Right ventricle myocardium superior (tissue), 1 donor: ENCODE data around the gene DGKI. TPM values are rescaled to one million over a fixed set of nuclear protein-coding genes. Genes with fewer than 3 reads are reported as not detected.

Experiments used
- ATAC-seq: fragments of 200-7000 bp; cut with Tn5 transposase; one replicate; pipeline ENCODE4 v1.9.1; 2020; ENCODE audit warnings: mild to moderate bottlenecking; ENCODE audit not compliant: poor library complexity
- DNase-seq: peaks from one replicate; pipeline ENCODE4 v3.0.0-alpha.2; 2020
- intact Hi-C: fragments of 100-400 bp; cut with DNase I; formaldehyde crosslinking; loops from one replicate; pipeline ENCODE4 v1.11.2; 2022
- total RNA-seq: library from RNA; stranded (reverse); fragmentation: NEBNext Ultra II Directional; extraction: Animal tissue kit (Norgen Biotek cat#: 25700); gene quantifications from one replicate; pipeline ENCODE4 v1.2.1, GENCODE V29; 2021
- donor health status: DM: no; HTN: yes; CAD: no; lungs with severe emphysema.

DGKI gene
- total RNA-seq, 1 donor from 2014 or later, result 1.4 TPM

- DNase-seq (no peak), ATAC-seq (no peak)
- intact Hi-C loops, result no loop called here
These were observed 198.7 kb downstream of the DGKI start for GRCh38 chr7:137647905-137648565.

- no peak for ATAC-seq
- DNase-seq, result no peak
- intact Hi-C loops, result no loop called here
These were observed 204.3 kb downstream of the DGKI start for GRCh38 chr7:137642472-137642871.

DNA sequence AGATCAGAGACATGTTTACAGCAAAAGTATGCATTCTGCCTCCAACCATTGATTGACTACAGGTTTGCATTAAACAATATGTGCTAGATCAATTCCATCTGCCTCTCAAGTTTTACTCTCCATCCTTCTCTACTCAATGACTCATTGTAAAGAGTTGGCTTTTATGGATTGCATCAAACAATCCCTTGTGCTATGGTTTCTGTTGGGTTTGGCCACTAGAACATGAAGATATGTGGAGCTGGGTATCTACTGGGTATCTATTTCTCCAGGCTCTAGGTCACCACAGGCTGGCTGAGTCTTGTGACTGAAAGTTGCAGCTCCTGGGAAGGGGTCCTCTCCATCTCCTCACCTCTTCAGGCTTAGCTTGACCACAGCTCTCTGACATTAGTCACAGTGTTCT, 204.7 kb downstream of the DGKI start:
- ATAC-seq, result no peak
- DNase-seq, result no peak
- intact Hi-C loops, result no loop called here

- ATAC-seq, result no peak
- intact Hi-C loops, result no loop called here
These were observed 210.4 kb downstream of the DGKI start for GRCh38 chr7:137636376-137636775.

GRCh38 chr7:137635874-137636273, 210.9 kb downstream of the DGKI start:
- no peak for DNase-seq
- intact Hi-C loops, result no loop called here
- ATAC-seq, result no peak

More at GRCh38 chr7:137636376-137636775, 210.4 kb downstream of the DGKI start:
- DNase-seq, result no peak

DNA sequence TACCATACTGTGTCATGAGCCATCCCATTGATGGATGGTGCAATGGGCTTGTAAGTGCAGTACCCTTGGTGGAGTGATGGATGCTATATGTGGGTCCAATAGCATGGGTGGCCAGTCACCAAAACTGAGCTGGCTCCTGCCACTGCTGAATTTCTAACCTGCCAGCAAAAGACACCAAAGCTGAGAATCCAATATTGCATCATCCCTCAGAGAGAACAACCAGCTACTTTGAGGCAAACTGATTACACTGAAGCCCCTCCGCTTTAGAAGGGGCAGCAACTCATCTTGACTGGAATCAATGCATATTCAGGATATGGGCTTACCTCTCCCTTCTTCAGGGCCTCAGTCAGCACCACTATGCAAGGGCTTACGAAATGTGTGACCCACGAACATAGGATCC, 211.6 kb downstream of the DGKI start:
- DNase-seq, result no peak
- intact Hi-C loops, result no loop called here
- no peak for ATAC-seq

DNA sequence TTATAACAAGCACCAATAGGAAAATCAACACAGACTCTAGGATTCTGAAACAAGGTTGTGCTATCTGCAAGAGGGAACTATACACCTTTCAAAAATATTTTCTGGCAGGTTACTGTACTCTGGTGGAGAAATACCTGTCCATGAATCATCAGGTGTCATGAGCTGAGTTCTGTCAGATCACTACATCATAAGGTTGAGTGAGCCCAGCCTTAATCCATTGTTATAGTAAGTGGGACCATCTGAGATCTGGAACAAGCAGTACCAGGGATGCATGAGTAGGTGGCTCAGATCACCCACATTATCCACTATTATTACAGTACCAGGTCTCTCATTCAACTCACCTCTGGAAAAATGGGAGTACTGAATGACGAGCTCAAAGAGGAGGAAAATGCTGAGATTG, 212.4 kb downstream of the DGKI start:
- ATAC-seq (no peak), DNase-seq (no peak)
- intact Hi-C loops, result no loop called here

- DNase-seq (no peak), ATAC-seq (no peak)
- intact Hi-C loops, result no loop called here
These were observed 213.6 kb downstream of the DGKI start for GRCh38 chr7:137633133-137633532.

GRCh38 chr7:137628216-137628615, 218.6 kb downstream of the DGKI start:
- ATAC-seq (no peak), DNase-seq (no peak)
- intact Hi-C loops, result no loop called here

DNA sequence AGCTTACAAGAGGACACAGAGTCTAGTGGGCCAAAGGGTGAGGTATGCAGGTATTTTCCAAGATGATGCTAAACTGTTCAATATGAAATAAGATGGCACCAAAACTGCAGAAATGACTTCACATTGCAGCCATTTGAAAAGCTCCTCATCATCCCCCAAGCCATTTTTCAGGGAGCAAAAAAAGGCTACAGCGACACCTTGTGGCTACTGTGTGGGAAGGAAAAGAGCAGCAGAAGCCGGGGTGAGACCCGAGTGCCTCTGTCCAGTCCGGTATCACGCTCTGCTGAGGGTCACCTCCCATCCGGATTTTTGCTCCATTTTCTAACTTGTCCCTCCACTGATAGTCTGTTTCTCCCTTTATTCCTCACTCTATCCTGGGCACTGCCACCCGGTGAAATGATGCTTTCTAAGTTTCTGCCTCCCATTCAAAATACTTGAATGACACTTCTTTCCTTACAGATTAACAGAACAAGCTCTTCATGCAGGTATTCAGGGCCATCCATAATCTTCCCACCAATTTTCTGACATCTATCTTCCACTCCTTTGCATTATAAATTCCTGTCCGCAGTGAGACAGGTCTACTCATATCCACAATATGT, 220.2 kb downstream of the DGKI start:
- intact Hi-C loops, result no loop called here
- DNase-seq (no peak), ATAC-seq (peak; percentile 39)

- intact Hi-C loops, result no loop called here
- DNase-seq, result no peak
- no peak for ATAC-seq
These were observed 221.6 kb downstream of the DGKI start for GRCh38 chr7:137625197-137625596.

GRCh38 chr7:137619181-137619580, 227.6 kb downstream of the DGKI start:
- ATAC-seq (no peak), DNase-seq (no peak)
- intact Hi-C loops, result no loop called here

DNA sequence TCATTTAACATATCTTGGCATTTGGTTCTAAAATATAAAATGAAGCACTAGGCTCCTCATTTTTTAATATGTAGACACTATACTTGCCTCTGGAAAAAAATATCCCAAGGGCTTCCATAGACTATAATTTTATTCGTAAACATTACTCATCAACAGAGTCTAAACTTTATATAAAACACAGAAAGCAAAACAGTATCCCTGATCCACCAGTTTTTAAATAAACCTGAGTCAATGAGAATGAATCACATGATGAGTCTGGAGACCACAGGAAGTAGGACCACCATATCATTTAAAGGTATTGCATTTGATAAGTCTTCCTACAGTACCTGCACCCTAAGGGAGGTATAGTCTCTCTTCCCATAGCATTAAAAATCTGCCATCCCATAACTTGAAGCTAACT, 228.0 kb downstream of the DGKI start:
- no peak for ATAC-seq
- intact Hi-C loops, result no loop called here

DNA sequence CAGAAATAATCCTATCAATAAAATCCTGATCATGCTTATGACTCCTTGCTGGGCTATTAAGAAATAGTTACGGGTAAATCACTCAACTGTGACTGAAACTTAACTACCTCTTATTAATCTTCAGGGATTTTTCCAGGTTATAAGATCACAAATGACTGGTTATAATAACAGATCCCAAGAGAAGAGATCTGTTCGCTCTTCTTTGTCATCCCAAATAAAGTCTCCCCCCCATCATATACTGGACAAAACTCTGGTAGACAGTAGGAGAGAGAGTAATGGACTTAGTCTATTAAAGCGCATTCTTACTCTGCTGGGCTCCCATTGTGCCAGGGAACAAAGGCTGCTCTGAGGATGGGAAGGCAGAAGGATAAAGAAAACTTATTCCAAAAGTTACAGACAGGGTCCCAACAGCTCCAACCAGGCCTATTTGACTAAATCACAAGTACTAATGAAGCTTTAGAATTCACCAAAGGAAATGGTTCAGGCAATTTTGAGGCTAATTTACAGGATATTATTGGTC, 233.7 kb downstream of the DGKI start:
- no peak for ATAC-seq
- intact Hi-C loops, result no loop called here
- DNase-seq, result no peak

More for the DNA sequence above, 228.0 kb downstream of the DGKI start:
- no peak for DNase-seq

GRCh38 chr7:137611606-137612005, 235.2 kb downstream of the DGKI start:
- DNase-seq, result no peak
- intact Hi-C loops, result no loop called here
- ATAC-seq, result no peak

DNA sequence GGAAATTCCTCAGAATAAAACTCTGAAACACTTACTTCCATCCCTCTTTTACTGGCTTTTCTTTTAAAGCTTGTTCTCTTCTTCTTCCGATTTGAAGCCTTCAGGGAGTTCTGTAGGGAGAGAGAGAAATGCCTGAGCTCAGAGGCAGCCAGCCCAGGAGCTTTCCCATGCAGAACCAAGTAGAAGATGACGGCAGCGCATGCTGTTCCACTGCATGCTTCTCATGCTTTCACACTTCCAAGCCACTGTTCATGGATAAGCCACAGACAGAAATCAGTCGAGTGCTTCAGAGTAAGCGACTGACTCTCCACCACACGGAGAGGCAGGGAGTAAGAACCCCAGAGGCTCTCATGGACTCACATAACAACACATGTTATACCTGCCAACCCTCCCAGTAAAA, 237.3 kb downstream of the DGKI start:
- ATAC-seq (no peak), DNase-seq (peak; percentile 39)
- intact Hi-C loops, result no loop called here

- DNase-seq (no peak), ATAC-seq (no peak)
- intact Hi-C loops, result no loop called here
These were observed 240.6 kb downstream of the DGKI start for GRCh38 chr7:137606061-137606674.

DNA sequence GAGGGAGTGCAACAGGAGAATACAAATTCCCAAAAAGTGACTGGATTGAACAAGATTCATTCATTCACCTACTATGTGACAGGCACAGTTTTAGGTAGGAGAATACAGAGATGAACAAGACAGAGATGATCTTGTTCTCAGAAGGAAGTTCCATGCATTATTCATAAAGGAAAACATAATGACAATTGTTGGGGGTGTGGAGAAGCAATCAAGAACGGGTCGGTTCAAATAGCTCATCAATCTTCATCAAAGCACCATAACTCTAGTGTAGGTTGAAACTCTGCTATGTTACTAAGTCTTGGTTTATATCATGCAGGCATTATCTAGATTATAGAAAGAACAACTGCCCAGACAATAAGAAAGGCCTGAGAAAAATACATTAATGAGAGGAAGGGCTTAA, 243.7 kb downstream of the DGKI start:
- ATAC-seq, result no peak
- DNase-seq, result no peak
- intact Hi-C loops, result no loop called here

DNA sequence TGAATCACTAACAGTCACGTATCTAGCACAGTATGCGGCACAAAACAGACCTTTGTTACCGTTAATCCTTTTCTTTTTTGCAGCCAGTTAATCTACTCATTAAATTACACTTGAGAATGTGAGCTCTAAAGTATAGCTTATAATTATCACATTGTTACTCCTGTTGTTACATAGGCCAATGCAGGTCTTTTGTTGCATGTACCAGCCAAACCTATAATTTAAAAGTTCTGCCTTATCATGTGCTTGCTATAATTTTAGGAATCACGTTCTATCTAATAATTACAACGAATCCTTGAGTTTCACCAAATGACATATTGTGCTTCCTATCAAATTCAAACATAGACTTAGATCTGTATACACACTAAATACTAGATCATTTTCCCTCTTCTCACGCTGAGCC, 245.1 kb downstream of the DGKI start:
- ATAC-seq (no peak), DNase-seq (no peak)
- intact Hi-C loops, result no loop called here

- ATAC-seq (no peak), DNase-seq (no peak)
- intact Hi-C loops, result no loop called here
These were observed 248.9 kb downstream of the DGKI start for GRCh38 chr7:137597856-137598255.
